GM21619 (cell line): Measurements from ENCODE around the gene SERGEF.

Source experiments
- ATAC-seq: cut with Tn5 transposase; IDR thresholded peaks from one replicate; pipeline ENCODE4 v1.9.1; 2021; ENCODE audit not compliant: unreplicated experiment

Gene SERGEF

GRCh38 chr11:17867341-17867740 is 145.5 kb downstream of the SERGEF start:
- no peak for ATAC-seq

GRCh38 chr11:17865765-17866428 is 146.9 kb downstream of the SERGEF start:
- no peak for ATAC-seq

- ATAC-seq, result peak; percentile 69
These were observed 148.3 kb downstream of the SERGEF start for GRCh38 chr11:17864478-17864941.

- no peak for ATAC-seq
These were observed 151.7 kb downstream of the SERGEF start for GRCh38 chr11:17861036-17861755.

- no peak for ATAC-seq
These were observed 153.3 kb downstream of the SERGEF start for GRCh38 chr11:17859552-17859951.

- peak; percentile 51 for ATAC-seq
These were observed 157.1 kb downstream of the SERGEF start for GRCh38 chr11:17855531-17856290.

GRCh38 chr11:17853280-17853679 is 159.6 kb downstream of the SERGEF start:
- no peak for ATAC-seq

- no peak for ATAC-seq
These were observed 160.6 kb downstream of the SERGEF start for GRCh38 chr11:17852246-17852645.

GRCh38 chr11:17851697-17852096 is 161.2 kb downstream of the SERGEF start:
- no peak for ATAC-seq

- no peak for ATAC-seq
These were observed 162.5 kb downstream of the SERGEF start for GRCh38 chr11:17850336-17850735.

GRCh38 chr11:17848715-17849114 is 164.1 kb downstream of the SERGEF start:
- ATAC-seq, result no peak

- no peak for ATAC-seq
These were observed 165.9 kb downstream of the SERGEF start for GRCh38 chr11:17846852-17847453.

- no peak for ATAC-seq
These were observed 167.4 kb downstream of the SERGEF start for GRCh38 chr11:17845431-17845881.

- no peak for ATAC-seq
These were observed 172.7 kb downstream of the SERGEF start for GRCh38 chr11:17840101-17840548.

GRCh38 chr11:17839450-17839849 is 173.4 kb downstream of the SERGEF start:
- no peak for ATAC-seq

GRCh38 chr11:17838102-17838501 is 174.7 kb downstream of the SERGEF start:
- no peak for ATAC-seq

- no peak for ATAC-seq
These were observed 181.0 kb downstream of the SERGEF start for GRCh38 chr11:17831883-17832282.

- ATAC-seq, result no peak
These were observed 181.6 kb downstream of the SERGEF start for GRCh38 chr11:17831228-17831627.

GRCh38 chr11:17828311-17828751 is 184.5 kb downstream of the SERGEF start:
- ATAC-seq, result no peak

GRCh38 chr11:17827006-17827405 is 185.8 kb downstream of the SERGEF start:
- ATAC-seq, result no peak

GRCh38 chr11:17822401-17822781 is 190.5 kb downstream of the SERGEF start:
- no peak for ATAC-seq
